ENCODE data around the gene SH3GL2. TPM values are rescaled to one million over a fixed set of nuclear protein-coding genes. Genes with fewer than 3 reads are reported as not detected.

The SH3GL2 gene
- total RNA-seq, result not detected

DNA sequence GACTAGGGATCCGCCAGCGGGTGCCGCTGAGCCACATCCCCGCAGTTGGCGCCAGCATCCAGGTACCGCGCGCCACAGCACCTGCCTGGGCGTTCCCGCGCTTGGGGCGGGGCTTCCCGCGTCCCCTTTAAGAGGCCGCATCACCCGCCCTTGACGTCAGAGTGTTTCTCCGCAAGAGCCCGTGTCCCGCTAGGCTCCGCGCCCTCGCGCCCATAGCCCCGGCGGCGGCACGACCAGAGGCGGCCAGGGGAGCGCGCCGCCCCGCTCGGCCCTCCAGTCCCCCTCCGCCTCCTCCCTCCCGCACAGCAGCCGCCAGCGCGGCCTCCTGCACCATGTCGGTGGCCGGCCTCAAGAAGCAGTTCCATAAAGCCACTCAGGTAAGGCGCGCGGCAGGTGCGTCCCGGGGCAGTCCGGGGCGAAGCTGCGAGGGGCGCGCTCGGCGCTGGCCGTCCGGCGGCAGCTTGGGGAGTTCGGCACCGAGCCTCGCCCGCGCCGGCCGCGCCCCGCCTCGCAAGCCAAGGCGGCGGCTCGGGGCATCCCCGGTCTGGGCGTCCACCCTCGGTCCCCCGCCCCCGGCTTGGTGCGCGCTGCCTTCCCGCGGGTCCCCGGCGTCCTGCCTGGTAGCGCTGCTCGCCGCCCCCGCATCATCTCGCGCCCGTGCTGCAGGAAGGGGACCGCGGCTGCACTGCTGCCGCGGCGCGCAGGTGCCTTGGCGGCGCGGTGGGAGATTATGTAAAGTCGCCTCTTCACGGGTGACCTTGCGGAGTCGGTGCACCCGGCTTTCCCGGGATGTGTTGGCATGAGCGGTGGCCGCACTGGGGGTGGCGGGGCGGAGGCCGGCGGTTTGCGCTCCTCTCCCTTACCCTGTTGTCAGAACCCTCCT is at the start of gene SH3GL2:
Gene SH3GL2, plus strand, starts transcription at position 156 of the 883 bp plus-strand sequence.
- CTCF ChIA-PET, result no interaction called here

DNA sequence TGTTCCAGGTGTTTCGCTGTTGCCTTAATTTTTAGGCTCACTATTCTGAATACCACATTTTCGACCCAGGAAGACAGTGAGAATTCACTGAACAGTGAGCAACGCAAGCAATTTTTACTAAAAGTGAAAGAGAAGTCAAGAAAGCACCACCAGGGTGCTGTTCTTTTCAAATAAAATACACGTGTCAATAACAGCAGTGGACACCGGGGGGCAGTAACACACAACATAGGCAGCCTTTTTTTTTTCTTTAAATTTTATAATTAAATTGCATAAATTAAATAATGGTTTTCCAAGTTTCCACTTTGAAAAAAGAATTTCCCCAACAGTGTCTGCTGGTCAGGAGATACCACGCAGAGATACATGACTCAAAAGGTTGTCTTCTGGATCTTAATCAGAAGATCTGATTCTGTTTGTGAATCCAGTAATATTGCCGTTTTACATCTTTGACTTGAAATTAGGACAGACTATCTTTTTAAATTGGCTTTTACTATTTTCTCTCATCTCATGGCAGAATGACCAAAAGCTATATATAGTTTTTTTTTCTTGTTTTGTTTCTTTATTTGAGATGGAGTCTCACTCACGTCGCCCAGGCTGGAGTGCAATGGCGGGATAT is 47.1 kb upstream of the SH3GL2 start:
- POLR2A ChIA-PET, result no interaction called here
- CTCF ChIA-PET, result interaction anchor here (0.6 kb wide), 1 partner anchor 162 kb away, joined by 3 read pairs; no protein-coding TSS in a partner anchor

More for the DNA sequence above, at the start of gene SH3GL2:
- POLR2A ChIA-PET, result no interaction called here

DNA sequence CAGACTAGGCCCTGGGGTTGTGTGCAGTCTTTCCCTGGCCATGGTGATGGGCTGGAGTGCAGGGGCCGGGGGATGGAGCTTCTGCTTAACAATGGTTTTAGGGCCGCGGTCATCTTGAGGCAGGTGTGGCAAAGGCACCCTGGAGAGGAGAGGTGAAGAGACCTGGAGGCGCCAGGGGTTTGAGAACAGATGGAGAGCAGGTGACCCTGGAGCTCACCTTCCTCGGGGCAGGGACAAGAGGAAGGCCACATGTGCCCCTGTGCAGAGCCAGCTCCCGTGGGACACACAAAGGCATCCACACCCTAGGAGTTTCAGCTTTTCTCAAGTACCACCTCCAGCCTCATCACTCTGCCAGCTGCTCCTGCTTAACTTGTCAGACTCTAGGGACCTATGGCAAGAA is 46.4 kb upstream of the SH3GL2 start:
- POLR2A ChIA-PET, result no interaction called here
- CTCF ChIA-PET, result interaction anchor here (0.6 kb wide), 1 partner anchor 163 kb away, joined by 3 read pairs; no protein-coding TSS in a partner anchor

GRCh38 chr9:17535176-17535575 is 43.7 kb upstream of the SH3GL2 start:
- CTCF ChIA-PET, result no interaction called here
- POLR2A ChIA-PET, result no interaction called here

GRCh38 chr9:17536027-17536426 is 42.8 kb upstream of the SH3GL2 start:
- ChIA-PET POLR2A (no interaction called here), CTCF (no interaction called here)

- POLR2A ChIA-PET, result no interaction called here
- CTCF ChIA-PET, result no interaction called here
These were observed 27.8 kb upstream of the SH3GL2 start for GRCh38 chr9:17551023-17551422.

GRCh38 chr9:17555362-17556054 is 23.4 kb upstream of the SH3GL2 start:
- POLR2A ChIA-PET, result no interaction called here

GRCh38 chr9:17556255-17556654 is 22.6 kb upstream of the SH3GL2 start:
- ChIA-PET CTCF (no interaction called here), POLR2A (no interaction called here)

More at GRCh38 chr9:17555362-17556054, 23.4 kb upstream of the SH3GL2 start:
- CTCF ChIA-PET, result no interaction called here

DNA sequence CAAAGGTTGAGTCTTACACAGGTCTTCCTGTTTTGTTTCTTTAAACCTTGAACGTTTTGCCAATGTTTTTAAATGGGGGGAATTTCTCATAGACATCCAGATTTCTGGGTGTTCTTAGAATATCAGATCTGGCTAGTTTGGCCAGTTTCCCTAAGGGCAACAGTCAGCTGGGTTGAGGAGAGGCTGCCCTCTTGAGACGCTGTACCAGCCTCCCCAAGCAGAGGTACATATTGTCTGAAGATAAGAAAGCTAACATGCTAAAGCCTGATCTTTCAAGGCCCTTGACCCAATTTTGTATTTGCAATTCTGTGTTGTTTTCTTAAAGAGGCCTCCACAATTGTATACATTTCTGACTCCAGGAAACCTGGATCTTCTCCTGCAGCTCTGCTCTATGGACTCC is 21.9 kb upstream of the SH3GL2 start:
- POLR2A ChIA-PET, result no interaction called here
- CTCF ChIA-PET, result no interaction called here

GRCh38 chr9:17571825-17572224 is 7.0 kb upstream of the SH3GL2 start:
- ChIA-PET CTCF (no interaction called here), POLR2A (no interaction called here)

GRCh38 chr9:17574342-17574741 is 4.5 kb upstream of the SH3GL2 start:
- CTCF ChIA-PET, result no interaction called here
- POLR2A ChIA-PET, result no interaction called here

DNA sequence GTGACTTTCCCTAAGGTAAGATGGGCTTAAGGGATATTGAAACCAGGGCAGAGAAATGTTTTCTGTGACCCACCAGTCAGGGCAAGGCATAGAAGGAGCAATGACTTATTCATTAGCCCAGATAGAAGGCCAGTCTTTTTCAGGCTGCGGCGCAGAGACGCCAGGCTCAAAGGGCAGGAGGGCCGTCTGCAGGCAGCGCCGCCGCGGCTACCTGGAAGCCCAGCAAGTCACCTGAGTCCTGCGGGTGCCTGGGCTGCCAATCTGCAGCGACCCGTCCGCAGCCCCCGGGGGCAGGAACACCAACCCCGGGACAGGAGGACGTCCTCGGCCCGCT is 322 bp upstream of the SH3GL2 start:
- CTCF ChIA-PET, result no interaction called here
- POLR2A ChIA-PET, result no interaction called here

DNA sequence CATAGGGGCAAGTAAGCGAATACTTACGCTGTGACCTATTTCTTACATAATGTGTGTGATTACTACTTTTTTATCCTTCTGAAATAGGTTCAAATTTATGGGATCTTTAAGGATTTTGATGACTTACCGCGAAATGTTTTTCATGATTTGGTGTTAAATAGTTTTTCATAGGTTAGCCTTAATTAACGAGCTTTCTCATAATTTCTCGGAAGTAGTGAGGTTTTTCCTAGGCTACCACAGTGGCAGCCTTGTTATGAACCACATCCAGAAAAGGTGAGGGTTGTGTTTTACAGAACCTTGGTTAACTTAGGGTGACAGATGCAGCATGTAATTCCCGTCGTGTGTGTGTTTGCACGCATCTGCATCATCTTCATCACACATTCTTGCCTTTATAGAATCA is 1.3 kb downstream of the SH3GL2 start:
- POLR2A ChIA-PET, result no interaction called here
- CTCF ChIA-PET, result no interaction called here

- POLR2A ChIA-PET, result no interaction called here
- CTCF ChIA-PET, result no interaction called here
These were observed 8.2 kb downstream of the SH3GL2 start for GRCh38 chr9:17587113-17587512.

DNA sequence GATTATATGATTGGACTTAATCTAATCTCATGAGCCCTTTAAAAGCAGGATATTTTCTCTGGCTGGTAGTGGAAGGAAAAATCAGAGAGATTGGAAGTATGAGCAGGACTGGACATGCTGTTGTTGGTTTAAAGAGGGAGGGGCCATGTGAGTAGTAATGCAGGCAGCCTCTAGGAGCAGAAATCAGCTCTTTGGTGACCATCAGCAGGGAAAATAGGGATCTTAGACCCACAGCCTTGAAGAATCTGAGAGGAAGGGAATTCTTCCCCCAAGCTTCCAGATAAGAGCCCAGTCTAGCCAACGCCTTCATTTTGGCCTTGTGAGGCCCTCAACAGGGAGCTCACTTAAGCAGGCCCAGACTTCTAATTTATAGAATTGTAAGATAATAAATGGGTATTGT is 9.5 kb downstream of the SH3GL2 start:
- POLR2A ChIA-PET, result no interaction called here
- CTCF ChIA-PET, result no interaction called here

GRCh38 chr9:17588941-17589340 is 10.1 kb downstream of the SH3GL2 start:
- ChIA-PET POLR2A (no interaction called here), CTCF (no interaction called here)

DNA sequence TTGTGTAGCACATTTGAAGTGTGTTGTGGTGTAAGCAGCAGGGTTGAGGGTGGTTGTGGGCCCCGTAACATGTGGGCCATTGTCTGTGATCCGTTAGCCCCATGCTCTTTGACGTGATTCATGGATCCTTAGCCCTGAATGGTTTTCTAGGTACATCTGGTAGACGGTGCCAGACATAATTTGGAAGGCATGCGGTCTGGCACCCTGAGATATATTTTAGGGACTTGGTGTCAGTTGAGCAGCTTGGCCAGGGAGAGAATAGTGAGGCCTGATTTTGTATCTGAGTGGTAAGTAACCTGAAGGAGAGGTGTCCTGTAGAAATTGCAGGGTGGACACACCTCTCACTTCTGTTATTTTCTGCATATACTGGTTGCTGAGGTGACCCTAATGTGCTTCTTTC is 10.9 kb downstream of the SH3GL2 start:
- POLR2A ChIA-PET, result no interaction called here
- CTCF ChIA-PET, result no interaction called here

- CTCF ChIA-PET, result no interaction called here
- POLR2A ChIA-PET, result no interaction called here
These were observed 16.1 kb downstream of the SH3GL2 start for GRCh38 chr9:17594961-17595360.

DNA sequence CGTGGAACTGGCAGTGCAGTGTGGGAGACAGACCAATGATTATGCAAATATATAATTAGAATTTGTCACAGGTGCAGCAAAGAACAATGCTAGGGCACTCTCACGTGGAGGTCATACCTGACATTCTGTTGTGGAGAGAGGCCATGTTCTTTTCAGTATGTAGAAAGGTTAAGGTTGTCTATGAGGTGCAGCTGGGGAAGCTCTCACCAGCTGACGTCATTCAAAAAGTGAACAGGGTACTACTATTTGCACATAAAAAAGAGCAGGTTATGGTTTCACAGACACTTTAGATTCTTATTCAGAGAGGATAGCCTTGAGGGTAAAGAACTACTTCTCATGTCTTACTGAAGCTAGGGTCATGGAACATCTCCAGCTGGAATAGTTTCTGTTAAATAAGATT is 19.1 kb downstream of the SH3GL2 start:
- CTCF ChIA-PET, result no interaction called here
- POLR2A ChIA-PET, result no interaction called here

- ChIA-PET CTCF (no interaction called here), POLR2A (no interaction called here)
These were observed 22.2 kb downstream of the SH3GL2 start for GRCh38 chr9:17600962-17601593.

GRCh38 chr9:17604556-17604955 is 25.7 kb downstream of the SH3GL2 start:
- CTCF ChIA-PET, result no interaction called here
- POLR2A ChIA-PET, result no interaction called here

All from activated CD8-positive, alpha-beta memory T cell treated with anti-CD3 and anti-CD28 coated beads for 36 hours (primary cell).